Epithelial cell of esophagus (primary cell): Measurements from ENCODE around the gene SNCB.
"Not testable (repeated sequence)": the region's sequence is repeated elsewhere in the genome, so short reads cannot be mapped to it uniquely, and the experiment has no call there.

Experiments used
- DNase-seq: peaks from one replicate; pipeline ENCODE4 v3.0.0; 2010; ENCODE audit warnings: low read depth
- H3K4me3 ChIP-seq: 2 replicates; pipeline ENCODE4 v1.5.1; 2011; ENCODE audit warnings: mild to moderate bottlenecking, low read length, control low read depth
- CTCF ChIP-seq: IDR thresholded peaks from 2 replicates; pipeline ENCODE4 v1.5.1; 2011; ENCODE audit warnings: low read depth, mild to moderate bottlenecking, low read length, control low read depth, inconsistent platforms; ENCODE audit not compliant: insufficient read depth; ENCODE audit errors: missing control alignments

SNCB gene

GRCh38 chr5:176594554-176594953, 35.8 kb downstream of the SNCB start:
- DNase-seq: no peak
- no peak for TF ChIP-seq CTCF
- H3K4me3 ChIP-seq: no peak overlapping the region

- H3K4me3 ChIP-seq: no peak overlapping the region
- no peak for TF ChIP-seq CTCF
- DNase-seq: no peak
Measured at GRCh38 chr5:176593273-176593869, 37.0 kb downstream of the SNCB start.

- TF ChIP-seq CTCF: no peak
- no peak for DNase-seq
- no peak overlapping the region for H3K4me3 ChIP-seq
Measured at GRCh38 chr5:176592573-176592972, 37.8 kb downstream of the SNCB start.

- not testable (repeated sequence) for DNase-seq, H3K4me3 ChIP-seq
Measured at GRCh38 chr5:176591667-176592066, 38.7 kb downstream of the SNCB start.

- no peak for TF ChIP-seq CTCF
- H3K4me3 ChIP-seq: no peak overlapping the region
- peak; percentile 63 for DNase-seq
Measured at GRCh38 chr5:176590035-176590717, 40.2 kb downstream of the SNCB start.

- no peak for TF ChIP-seq CTCF
- no peak for DNase-seq
Measured at GRCh38 chr5:176589039-176589769, 41.1 kb downstream of the SNCB start.

GRCh38 chr5:176588297-176588696, 42.0 kb downstream of the SNCB start:
- TF ChIP-seq CTCF: no peak

More at GRCh38 chr5:176589039-176589769, 41.1 kb downstream of the SNCB start:
- no peak overlapping the region for H3K4me3 ChIP-seq

More at GRCh38 chr5:176588297-176588696, 42.0 kb downstream of the SNCB start:
- DNase-seq: no peak
- no peak overlapping the region for H3K4me3 ChIP-seq
